HL-60/S4 treated with phorbol 12-myristate 13-acetate at 8.2 ng/mL for 4 days and 3 days (cell line): Measurements from ENCODE around the gene ZNF697.
"Not testable (repeated sequence)": the region's sequence is repeated elsewhere in the genome, so short reads cannot be mapped to it uniquely, and the experiment has no call there.

ENCODE experiments used
- in situ Hi-C: fragments of 300-500 bp; cut with MboI; formaldehyde crosslinking; loops from 2 replicates; pipeline ENCODE4 v1.15.0; 2022; ENCODE audit warnings: low sequenced_read_pairs

The ZNF697 gene

DNA sequence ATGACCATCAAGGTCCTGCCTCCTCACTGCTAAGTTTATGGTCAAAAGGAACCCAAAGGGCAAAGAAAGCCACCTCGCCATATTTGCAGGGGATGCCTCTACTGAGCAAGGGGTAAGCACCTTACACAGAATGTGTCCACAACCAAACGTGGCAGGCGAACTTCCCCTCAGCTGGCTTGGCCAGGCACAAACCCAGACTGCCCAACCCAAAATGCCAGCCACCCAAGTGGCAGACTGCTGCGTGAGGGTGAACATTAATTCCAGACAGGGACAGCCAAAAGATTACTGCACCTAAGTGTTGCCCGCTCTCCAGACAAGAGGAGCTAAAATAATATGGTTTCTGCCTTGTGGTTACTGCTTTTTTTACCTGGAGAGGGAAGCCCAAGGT is 16.0 kb downstream of the ZNF697 start:
- in situ Hi-C loops = no loop called here

DNA sequence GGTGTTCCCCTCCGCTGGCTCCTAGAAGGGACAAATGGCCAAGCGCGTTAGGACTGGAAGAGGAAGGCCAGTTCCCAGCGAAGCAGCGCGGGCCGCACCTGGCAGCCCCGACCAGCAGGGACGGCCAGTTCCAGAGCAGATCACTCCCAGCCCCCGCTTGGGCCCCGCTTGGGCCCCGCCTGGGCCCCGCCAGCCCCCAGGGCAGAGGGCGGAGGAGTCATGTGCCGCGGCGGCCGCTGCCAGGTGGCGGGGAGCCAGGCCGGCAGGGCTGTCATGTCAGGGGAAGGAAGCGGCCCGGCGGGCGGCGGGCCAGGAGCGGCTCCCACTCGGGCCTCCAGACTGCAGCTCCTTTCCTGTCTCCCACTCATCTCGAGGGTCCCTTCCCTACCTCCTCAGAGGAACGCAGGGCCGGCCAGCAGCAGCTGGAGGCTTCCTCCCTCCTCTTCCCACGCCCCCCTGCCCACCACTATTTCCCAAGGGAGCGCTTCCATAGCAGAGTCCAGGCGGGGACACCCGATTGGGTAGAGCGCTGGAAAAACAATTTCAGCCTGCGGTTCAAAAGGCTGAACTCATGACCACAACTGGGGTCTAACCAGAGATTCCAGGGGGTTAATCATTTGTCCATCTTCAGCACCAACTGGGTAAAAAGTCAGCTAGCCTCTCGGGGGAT is 16.5 kb downstream of the ZNF697 start:
- in situ Hi-C loops = no loop called here

DNA sequence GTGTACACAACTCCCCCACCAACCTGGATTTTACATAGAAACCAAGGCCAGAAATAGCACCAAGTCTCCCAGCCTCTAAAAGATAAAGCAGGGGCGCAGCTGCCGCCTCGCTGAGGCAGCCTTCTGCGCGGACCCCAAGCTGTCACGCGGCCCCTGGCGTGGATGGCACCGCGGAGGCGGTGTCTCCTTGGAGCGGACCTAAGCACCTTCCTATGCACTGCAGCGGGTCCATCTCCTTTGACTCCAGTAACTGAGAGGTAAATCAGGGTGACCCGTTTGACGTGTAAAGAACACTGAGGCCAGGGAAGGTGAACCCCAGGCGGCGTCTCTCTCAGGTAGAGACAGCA is 17.0 kb downstream of the ZNF697 start:
- in situ Hi-C loops = no loop called here

DNA sequence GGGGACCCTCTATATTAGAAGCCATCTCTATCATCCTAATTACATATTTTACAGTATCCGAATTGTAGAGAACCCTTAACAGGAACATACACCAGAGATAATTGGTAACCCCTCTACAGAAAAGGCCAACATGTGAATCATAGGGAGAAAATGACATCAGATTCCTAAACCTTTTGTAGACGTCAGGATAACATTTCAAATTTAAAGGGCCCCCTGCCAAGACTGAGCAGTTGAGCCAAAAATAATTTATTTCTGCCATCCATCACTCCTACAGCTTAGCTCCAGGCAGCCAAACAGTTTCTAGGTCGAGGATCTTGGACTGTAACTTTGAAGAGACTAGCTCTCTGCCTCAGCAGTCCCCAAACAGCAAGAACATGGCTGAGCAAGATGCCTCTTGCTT is 21.2 kb downstream of the ZNF697 start:
- in situ Hi-C loops = no loop called here

DNA sequence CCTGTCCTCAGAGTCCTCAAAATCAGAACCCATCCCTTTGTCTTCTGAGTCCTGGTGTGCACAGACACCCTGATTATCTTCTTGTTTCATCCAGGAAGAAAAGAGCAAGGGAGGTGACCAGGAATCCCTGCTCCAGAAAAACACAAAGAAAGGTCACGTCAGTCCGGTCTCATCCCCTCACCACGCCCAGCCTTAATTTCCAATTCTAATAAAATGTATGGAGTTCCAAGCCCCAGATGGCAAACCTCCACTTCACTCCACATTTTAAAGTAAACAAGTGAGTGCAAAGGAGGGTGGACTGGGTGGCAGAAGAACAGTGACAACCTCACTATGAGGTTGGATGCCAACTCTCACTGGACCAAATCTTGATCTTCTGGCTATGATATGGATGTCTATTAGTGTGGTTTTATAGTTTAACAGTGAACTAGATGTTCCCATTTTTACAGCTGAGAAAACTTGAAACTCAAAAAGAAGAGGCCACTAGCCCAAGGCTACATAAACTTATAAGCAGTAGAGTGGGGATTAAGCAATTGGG is 22.0 kb downstream of the ZNF697 start:
- in situ Hi-C loops = no loop called here

DNA sequence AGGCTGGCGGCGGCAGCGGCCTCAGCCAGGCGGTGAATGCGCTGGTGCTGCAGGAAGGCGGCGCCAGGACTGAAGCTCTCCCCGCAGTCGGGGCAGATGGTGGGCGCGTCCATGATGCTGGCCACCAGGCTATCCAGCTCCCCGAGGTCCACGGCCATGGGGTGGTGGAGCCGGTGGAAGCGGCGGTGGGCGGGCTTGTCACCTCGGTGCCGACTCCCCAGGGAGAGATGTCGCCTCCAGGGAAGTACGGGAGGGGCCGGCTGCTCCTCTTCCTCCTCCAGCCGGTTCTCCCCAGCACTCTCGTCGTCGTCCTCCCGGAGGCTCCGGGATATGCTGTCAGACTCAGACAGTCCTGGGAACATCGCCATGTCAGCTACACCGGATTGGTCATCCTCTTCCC is 24.4 kb downstream of the ZNF697 start:
- in situ Hi-C loops = no loop called here

DNA sequence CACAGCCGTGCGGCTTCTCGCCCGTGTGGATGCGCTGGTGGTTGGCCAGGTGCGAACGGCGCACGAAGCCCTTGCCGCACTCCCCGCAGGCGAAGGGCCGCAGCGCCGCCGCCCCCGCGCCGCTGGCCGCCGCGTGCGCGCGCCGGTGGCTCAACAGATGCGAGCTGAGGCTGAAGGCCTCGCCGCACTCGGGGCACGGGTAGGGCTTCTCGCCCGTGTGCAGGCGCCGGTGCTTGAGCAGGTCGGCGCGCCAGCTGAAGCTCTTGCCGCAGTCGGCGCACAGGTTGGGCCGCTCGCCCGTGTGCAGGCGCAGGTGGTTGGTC is 24.9 kb downstream of the ZNF697 start:
- in situ Hi-C loops = no loop called here

DNA sequence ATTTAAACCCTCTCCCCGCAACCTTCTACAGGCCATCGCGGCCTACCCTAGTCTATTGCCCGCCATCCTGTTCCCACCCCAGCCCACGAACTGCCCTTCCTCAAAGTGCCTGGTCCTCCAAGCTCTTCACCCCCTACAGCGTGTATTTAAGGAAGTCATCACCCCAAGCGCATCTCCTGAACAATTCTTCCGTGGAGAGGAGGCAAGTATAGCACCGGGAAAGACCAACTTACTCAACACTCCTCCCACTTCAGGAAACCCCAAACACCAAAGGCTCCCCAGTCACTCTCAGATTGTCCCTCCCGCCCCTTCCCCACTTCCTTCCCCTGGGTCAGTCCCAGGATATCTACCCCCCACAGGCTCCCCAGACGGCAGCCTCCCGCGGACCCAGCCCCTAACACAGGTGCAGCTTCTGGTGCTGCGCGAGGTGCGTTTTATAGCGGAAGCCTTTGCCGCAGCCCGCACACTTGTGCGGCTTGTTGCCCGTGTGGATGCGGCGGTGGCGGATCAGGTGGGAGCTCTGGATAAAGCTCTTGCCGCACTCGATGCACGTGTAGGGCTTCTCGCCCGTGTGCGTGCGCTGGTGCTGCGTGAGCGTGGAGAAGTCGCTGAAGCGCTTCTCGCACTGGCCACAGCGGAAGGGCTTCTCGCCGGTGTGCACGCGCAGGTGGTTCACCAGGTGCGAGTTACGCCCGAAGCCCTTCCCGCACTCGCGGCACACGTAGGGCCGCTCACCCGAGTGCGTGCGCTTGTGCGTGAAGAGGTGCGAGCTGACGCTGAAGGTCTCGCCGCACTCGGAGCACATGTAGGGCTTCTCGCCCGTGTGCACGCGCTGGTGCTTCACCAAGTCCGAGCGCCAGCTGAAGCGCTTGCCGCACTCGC is 25.5 kb downstream of the ZNF697 start:
- in situ Hi-C loops = no loop called here

DNA sequence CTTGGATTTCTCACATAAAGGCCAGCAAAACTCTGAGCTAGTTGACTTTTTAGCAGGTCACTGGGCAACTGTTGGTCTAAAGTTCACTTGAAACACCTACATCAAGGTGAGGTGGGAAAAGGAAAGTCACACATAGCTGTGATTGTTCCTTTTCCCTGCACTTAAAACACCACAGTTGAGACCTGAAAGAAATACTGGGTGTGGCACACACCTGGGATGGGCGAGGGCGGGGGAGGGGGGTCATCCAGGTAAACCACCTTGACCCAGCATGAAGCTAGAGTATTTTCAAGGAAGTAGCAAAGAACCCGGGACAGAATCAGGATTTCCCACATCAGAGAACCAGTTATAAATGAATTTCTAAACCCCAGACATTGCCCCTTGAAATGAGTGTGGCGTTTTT is 26.4 kb downstream of the ZNF697 start:
- in situ Hi-C loops = no loop called here

DNA sequence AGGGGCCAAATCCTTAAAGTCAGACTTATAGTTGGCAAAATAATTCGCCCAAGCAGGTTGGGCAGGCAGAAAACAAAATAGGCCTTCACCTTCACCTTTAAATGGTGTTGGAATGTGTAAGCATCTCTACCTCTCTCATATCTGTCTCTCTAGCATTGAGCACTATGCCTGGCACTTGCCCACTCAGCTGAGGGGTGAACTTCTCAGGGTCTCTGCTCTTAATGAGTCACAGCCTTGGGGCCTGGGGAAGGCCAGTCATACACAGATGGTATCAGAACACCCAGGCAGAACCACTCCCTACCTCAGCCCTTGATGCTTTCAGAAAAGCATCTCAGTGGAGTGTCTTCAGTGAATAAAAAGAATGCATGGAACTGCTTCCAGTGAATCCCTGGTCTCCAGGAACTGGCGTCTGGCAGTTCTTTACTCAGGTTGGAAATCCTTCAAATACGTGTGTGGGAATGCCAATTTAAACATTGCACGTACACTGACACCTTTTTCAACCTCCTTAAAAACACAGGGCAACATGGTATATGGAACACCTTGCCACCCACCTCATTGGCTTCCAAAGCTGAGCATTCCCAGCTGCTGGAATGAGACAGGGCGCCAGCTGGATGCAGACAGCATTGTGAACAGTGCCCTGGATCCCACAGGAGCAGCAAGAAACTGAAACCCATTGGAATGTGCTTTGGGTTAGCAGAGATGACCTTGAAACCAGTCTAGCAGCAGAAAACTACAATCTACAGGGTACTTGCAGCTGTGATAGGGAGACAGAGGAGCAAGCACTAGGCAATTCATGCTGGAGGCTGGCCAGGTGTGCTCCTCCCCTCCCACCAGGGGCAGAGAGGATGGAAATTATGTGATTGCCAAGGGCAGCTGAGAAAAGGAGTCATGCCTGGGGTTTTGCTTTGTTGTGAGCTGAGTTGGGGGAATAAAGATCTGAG is 30.0 kb downstream of the ZNF697 start:
- in situ Hi-C loops = no loop called here

DNA sequence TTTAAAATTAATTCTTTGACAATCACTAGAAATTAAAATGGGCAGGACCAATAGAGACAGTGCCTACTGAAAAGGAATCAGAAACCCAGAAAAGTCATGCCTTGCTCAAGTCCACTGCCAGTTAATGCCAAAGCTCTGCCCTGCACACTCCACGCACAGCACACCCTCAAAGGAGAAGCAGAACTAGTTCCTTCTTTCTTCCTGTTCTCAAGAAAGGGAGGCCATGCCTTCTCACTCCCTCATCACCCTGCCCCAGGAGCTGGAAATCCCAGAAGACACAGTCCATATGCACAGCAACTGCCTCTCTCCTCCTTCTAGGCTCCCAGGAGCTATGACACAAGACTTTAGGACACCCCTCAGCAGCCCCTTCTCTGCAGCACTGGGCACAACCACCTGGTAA is 31.3 kb downstream of the ZNF697 start:
- in situ Hi-C loops = not testable (repeated sequence)

DNA sequence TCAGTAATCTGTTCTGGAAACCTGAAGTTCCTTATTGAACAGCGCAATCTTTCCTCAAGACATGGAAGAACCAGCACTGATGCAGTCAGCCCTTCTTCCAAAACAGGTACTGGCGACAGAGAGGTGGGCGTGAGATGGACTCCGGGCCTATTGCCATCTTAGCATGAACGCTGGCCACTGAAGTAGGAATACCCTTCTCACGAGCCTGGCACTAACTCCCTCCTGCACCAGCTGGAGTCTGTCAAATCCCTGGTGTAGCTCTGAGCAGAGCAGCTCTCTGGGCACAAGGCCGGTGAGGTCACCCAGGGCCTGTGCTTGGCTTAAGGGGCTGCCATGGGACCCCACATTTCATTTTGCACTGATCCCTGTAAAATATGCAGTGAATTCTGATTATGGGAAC is 33.0 kb downstream of the ZNF697 start:
- in situ Hi-C loops = not testable (repeated sequence)

DNA sequence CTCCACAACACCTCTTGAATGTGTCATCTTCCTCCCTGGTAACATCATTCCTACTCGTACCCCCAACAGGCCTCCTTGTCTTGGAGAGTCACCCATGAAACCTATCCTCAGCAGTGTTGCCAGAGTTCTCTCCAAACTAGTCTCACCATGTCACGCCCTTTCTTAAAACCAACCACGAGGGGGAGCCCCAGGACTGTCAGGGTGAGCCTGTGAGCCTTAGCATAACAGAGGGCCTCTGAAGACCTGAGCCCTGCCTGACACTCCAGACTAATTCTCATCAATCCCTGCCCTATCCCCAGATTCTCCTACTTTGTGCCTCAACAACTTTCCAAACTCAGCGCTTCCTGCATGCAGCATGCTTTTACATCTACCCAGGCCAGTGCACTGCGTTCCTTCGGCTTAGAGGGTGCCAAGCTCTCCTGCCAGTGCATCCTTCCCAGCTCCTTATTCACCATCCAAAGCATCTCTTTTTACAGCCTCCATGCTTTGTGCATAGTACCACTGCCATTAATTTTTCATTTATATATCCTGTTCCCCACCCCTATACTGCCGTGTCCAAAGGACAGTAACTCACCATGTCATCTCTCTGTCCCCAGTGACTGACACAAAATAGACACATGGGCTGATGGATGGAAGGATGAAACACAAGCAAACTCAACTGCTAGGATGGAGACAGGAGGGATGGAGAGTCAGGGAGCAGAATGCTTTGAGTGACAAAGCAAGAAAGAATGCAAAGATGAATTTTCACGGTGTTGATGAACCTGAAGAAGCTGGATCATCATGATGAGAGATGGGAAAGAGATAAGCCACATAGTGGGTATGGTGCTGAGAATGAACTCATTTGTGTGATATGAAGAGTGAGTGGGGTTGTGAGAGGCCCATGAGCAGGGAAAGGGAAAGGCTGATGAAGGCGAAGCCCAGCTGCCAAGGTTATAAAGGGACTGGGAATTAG is 34.0 kb downstream of the ZNF697 start:
- in situ Hi-C loops = no loop called here

DNA sequence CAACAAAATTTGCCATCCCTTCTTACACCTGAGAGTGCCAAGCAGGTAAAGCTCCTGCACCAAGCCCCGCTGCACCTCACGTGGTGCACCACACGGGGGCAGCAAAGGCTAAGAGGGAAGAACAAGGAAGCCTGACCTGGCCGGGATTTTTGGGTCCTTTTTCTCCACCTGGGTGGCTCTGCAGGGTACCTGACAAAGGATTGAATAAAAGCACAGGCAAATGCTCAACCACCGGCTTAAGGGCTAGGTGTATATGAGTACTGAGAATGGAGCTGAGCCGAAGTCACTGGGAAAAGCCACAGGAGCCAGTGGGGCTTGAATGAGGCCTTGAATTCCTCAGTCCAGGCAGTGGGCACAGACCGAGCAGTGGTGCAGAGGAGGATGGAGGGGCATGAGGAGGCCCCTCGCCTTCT is 36.4 kb downstream of the ZNF697 start:
- in situ Hi-C loops = no loop called here

DNA sequence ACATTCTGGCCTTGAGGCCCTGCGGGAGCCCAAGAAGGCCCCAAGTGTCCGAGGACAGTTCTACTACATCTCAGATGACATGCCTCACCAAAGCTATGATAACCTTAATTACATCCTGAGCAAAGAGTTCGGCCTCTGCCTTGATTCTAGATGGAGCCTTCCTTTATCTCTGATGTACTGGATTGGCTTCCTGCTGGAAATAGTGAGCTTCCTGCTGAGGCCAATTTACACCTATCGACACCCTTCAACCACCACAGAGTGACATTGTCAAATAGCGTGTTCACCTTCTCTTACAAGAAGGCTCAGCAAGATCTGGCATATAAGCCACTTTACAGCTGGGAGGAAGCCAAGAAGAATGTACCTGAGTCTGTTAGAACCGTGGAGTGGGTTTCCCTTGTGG is 39.2 kb downstream of the ZNF697 start:
- in situ Hi-C loops = not testable (repeated sequence)

DNA sequence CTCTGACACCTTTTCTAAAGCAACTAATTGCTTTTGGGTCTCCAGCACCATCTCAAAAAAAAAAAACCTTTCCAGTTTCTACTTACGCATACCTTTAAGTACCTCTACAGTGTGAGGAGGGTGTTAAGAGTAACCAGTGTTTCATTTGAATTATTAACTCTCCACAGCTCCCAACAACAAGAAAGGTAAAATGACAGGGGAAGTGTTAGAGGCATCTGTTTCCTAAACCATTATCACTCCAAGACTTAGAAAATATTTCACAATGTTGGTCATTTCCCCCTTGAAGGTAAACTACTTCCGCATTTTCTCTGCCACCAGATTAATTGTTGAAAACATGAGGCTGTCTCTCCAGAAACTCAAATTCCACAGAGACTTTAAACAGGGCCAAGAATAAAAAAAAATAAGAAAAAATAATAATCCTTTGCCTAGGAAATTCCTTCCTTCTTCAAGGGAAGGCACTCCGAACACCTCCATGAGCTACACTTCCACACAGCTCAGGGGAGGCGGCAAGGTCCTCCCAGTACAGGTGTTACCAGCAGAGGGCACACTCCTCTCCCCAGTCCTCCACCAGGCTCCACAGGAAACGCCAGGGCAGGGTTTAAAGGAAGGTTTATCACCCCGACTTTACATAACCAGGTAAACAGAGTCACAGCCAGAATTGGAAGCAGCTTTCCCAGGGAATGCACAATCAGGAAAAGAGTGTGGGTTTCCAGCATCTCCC is 40.8 kb downstream of the ZNF697 start:
- in situ Hi-C loops = not testable (repeated sequence)

DNA sequence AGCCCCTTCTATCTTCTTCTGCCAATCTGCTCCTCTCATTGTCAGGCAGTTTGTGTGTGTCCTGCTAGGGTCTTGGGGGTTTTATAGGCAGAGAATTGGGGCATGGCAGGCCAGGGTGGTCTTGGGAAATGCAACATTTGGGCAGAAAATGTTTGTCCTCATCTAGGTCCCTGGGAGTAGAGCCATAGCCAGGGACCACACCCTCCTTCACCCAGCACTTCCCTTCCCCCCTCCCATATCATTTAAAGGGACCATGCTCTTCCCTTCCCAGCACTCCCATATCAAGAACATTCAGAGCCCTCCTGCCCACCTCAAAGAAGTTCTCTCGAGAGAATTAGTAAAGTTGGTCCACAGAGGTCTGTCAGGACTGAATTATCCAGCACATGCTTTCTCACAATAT is 41.7 kb downstream of the ZNF697 start:
- in situ Hi-C loops = no loop called here

DNA sequence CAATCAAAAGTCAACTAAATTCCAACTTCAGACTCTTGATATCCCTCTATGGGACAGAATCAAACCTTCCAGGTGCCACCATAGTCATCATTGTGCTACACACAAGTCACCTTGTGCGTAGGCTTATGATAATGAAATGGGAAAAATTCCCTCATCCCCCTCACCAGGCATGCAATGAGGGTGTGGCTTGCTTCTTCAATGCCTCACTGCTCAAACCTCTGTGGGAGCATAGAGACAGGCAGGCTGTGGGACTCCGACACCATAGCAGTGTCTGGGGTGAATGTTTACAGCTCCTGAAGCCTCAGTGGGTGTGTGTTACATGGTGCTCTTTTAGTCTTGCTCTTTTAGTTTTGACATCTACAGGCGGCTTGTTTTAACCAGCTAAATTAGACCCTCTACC is 42.4 kb downstream of the ZNF697 start:
- in situ Hi-C loops = no loop called here

DNA sequence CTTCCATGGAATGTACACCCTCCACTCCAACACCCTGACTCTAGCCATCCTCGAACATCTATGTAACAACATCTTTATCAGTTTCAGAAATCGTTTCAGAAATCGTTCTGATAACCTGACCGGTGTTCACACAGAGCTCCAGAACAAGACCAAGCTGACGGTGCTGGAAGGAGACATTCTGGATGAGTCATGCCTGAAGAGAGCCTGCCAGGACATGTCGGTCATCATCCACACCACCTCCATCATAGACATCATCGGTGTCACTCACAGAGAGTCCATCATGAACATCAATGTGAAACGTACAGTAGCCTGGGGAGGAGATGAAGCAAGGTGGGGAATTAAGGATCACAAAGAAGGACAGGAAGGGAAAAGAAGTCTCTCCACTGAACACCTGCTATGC is 43.0 kb downstream of the ZNF697 start:
- in situ Hi-C loops = not testable (repeated sequence)

DNA sequence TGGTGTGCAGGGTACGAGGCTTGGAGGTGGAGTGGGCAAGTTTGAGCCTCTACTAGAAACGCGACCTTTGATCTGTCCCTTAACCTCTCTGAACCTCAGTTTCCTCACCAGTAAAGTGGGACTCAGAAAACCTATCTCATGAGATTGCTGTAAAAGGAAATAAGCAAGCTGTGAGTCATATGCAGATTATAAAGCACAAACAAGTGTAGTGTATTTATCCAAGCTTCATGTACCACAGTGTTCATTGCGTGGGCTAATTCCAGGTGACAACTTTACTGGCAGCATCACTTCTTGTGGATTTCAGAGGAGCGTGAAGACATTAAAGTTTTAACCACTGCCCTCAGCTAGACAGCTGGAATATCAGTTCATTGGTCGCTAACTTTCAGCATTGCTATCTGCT is 44.4 kb downstream of the ZNF697 start:
- in situ Hi-C loops = no loop called here
